Stimulated activated CD4-positive, alpha-beta T cell treated with anti-CD3 and anti-CD28 coated beads, Interleukin-15, amount 100 ng/mL, for 1 hour (primary cell): Measurements from ENCODE around the gene DERA.
"Not testable (repeated sequence)": the region's sequence is repeated elsewhere in the genome, so short reads cannot be mapped to it uniquely, and the experiment has no call there.

Experiments
- DNase-seq, 2 donors: peaks; one replicate each; pipeline ENCODE4 v3.0.0-alpha.2; 2020; ENCODE audit warnings: low read depth in 1 of 2, low spot score in 1 of 2

DERA gene

GRCh38 chr12:15904378-15904920 is 6.7 kb upstream of the DERA start:
- no peak for DNase-seq

- DNase-seq = no peak
Observed at GRCh38 chr12:15910468-15910863, 666 bp upstream of the DERA start.

- DNase-seq = not testable (repeated sequence)
Observed at GRCh38 chr12:15911931-15912330, 799 bp downstream of the DERA start.

GRCh38 chr12:15914131-15914530 is 3.0 kb downstream of the DERA start:
- DNase-seq = not testable (repeated sequence)

- DNase-seq = no peak
Observed at GRCh38 chr12:15918066-15918465, 6.9 kb downstream of the DERA start.

GRCh38 chr12:15919418-15919817 is 8.3 kb downstream of the DERA start:
- no peak for DNase-seq

- DNase-seq = no peak
Observed at GRCh38 chr12:15924956-15925355, 13.8 kb downstream of the DERA start.

GRCh38 chr12:15928346-15928745 is 17.2 kb downstream of the DERA start:
- DNase-seq = no peak

GRCh38 chr12:15928870-15929571 is 17.9 kb downstream of the DERA start:
- no peak for DNase-seq

GRCh38 chr12:15931590-15932053 is 20.5 kb downstream of the DERA start:
- no peak for DNase-seq

- no peak for DNase-seq
Observed at GRCh38 chr12:15932327-15932726, 21.2 kb downstream of the DERA start.

GRCh38 chr12:15932971-15933370 is 21.8 kb downstream of the DERA start:
- no peak for DNase-seq

- no peak for DNase-seq
Observed at GRCh38 chr12:15933751-15934150, 22.6 kb downstream of the DERA start.

- DNase-seq = no peak
Observed at GRCh38 chr12:15936751-15937150, 25.6 kb downstream of the DERA start.

- no peak for DNase-seq
Observed at GRCh38 chr12:15937902-15938301, 26.8 kb downstream of the DERA start.

GRCh38 chr12:15939111-15939510 is 28.0 kb downstream of the DERA start:
- DNase-seq = no peak

- no peak for DNase-seq
Observed at GRCh38 chr12:15942475-15942874, 31.3 kb downstream of the DERA start.

GRCh38 chr12:15943519-15943918 is 32.4 kb downstream of the DERA start:
- not testable (repeated sequence) for DNase-seq

GRCh38 chr12:15948461-15948860 is 37.3 kb downstream of the DERA start:
- DNase-seq = not testable (repeated sequence)

GRCh38 chr12:15955281-15955680 is 44.1 kb downstream of the DERA start:
- no peak for DNase-seq

GRCh38 chr12:15956010-15956409 is 44.9 kb downstream of the DERA start:
- DNase-seq = no peak

- no peak for DNase-seq
Observed at GRCh38 chr12:15956413-15957185, 45.5 kb downstream of the DERA start.
